ENCODE results near the gene SLC8A1.

The SLC8A1 gene

DNA sequence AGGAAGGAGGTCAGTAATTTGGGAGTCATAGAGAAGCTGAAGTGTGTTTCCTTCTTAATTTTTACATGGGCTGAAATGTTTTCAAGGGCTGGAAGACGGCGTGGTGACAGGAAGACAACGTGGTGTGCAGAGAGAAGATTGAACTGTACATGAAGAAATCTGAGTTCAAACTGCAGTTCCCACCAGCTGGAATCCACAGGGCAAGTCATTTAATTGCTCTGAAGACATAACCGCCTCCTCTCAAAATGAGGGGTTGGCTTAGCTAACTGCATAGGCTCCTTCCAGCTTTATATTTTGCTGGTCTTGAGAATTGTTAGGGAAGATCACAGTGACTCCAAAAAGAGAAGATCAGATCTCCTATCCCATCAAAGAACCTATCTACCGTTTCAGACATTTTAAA is 103.9 kb downstream of the SLC8A1 start:
- DNase-seq: no peak

DNA sequence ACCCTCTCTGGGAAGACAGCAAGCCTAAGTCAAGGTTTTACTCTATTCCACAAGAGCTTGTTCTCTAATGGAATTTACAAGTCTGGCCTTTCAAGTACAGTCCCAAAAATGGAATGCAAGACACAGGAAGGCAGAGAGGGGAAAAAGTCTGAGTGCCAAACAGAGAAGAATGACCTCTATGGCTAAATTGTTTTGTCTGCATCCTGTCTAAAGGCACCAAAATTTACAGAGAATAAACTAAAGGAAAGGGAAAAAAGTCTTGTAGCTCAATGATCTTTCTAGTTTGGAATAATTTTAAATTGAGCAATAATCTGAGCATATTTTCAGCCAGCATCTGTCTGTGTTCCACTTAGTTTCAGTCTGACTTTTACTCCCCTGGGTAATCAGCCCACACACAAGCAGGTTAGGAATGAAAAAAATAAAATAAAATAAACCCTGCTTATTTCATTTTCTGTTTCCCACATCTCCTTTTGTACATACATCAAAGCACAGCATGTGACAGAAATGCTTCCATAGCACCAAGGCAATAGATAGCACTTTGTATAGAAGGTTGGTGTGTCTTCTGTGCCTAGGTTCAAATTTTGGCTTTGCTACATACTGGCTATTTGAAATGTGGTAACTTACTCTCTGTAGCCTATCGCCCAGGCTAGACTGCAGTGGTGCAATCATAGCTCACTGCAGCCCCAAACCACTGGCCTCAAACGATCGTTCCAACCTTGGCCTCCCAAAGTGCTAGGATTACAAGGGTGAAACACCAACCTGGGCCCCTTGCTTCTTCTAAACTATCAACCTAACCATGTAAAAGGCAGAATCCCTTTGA is 105.1 kb downstream of the SLC8A1 start:
- DNase-seq: no peak

DNA sequence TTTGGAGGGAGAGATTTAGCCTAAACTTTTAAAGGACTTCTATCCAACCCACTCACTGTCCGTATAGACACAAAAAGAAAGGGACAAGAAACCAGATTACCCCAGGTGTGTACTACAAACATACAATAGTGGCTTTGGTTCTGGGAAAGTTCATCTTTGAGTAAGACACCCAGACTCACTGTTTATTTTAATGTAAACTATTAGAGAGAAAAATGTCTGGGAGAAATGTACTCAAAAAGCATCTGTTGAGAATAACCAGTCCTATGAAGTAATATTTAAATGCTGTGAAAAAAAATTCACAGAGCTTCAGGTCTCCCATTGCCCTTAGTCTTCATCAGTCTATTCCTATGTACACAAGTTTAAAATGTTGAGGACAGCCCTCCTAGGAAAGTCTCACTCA is 107.5 kb downstream of the SLC8A1 start:
- DNase-seq: no peak

DNA sequence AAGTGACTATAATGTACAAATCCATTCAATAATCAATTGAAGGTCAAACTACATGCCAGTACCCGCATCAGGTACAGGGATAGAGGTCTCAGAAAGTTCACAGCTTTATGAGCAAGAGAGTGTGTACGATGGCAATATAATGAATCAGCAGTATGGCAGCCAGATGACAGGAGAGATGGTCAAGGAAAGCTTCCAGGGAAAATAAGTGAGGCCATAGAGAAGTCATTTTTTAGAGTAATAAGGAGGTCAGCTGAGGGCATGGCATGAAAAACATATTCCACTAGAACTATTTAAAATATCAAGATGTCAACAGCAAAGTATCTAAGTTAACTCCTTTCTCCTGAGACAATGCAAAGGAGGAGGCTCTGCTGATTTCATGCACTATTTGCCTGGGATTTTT is 108.0 kb downstream of the SLC8A1 start:
- no peak for DNase-seq

DNA sequence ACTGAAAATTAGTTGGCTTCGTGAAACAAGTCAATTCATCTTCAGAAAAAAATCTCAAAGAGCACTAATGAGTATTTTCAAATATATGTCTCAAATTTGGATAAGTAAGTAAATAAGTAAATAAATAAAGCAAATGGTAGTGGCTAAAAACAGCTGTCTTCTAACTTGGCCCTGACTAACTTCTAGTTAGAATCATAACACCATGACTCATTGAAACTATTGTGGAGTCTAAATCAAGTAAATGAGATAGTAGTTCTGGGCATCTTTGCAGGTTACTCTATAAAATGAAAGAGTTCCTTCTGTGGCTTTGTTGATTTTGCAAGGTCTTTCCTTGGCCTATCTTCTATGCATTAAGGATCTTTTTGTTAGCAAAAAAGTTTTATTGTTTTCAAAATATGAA is 110.7 kb downstream of the SLC8A1 start:
- DNase-seq: no peak

DNA sequence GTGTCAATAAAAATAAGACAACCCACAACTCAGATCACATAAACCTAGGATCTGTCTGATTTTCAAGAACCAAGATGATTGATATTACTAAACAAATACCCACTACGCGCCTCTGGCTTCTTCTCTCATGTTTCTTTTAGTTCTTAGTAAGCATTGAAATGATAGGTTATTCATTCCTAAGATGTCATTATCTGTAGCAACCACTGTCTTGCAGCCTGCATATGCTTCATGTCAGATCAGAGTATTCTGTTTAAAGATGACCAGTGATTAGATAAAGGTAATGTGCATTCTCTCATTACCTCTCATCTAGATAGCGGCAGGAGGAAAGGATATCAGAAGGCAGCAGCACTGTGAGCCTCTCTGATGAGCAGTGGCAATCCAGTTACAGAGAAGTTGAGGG is 112.9 kb downstream of the SLC8A1 start:
- no peak for DNase-seq

DNA sequence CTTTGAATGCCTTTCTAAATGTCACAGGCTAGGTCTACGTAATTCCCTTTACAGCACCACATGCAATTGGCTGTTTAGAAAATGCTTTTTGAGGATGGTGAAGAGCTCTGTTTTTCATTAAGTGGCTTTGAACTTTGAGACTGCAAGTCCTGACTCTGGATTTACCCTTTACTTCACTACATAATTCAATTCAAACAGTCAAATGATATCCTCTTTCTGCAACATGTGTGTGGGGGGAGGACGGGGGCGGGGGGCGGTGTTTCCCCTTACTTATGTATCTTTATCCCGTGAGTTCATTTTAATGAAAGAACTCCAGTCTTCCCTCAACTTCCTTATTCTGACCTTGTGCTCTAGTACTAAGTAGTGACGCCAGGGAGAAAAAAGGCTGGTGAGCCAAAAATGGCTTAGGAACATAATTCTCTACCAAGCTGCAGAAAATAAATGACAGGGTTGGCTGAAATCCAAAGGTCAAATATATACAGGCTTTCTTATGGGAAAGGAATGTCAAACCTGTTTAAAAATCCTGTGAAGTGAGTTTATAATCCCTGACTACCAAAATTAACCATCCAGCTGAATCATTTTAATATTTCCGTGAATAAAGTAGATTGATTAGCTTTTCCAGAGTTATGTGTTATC is 119.6 kb downstream of the SLC8A1 start:
- no peak for DNase-seq

DNA sequence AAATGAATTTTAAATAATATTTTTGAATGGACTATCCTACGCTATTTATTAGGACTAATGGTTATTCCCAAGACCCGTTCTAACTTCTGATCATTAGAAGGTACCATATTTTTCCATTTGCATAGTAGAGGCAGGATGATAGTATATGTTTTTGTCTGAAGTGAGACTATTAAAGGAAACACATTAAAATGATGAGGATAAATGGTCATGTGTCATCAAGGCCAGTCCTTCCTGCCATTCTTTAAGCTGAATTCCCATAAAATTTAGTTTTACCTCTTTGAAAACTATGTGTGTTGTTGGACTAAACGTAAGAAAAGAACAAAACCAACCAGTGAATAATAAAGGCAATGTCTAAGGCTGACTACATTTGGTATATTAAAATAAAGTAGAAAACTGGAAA is 121.8 kb downstream of the SLC8A1 start:
- DNase-seq: no peak

DNA sequence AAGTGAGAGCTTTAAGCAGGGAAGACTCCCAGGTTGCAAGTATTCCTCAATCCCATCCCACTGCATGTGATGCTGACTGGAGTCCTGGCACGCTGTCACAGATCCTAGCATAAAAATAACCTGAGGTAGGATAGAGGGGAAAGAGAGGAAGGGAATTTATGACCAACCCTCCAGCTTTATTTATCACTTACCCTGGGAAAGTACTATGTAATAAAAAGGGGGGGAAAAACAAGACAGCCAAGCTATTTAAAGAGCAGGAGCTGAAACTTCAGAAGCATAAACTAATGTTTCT is 122.2 kb downstream of the SLC8A1 start:
- DNase-seq: no peak

DNA sequence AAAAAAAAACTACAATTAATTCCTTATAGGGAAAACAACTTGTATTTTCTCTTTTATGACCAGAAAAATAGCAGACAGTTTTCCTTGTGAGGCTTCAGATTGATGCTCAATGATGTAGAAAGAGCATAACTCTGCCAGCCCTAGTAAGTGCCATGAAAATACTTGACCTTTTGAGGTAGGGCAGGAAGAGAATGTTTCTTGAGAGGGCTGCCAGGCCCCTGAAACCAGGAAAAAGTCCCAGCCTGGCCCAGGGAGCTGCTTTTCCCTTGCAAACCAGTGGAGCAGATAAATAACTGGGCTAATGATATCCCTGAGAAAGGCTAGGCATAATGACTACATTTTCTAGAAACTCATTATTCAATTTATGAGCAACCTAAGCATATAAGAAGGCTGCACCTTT is 126.8 kb downstream of the SLC8A1 start:
- no peak for DNase-seq

DNA sequence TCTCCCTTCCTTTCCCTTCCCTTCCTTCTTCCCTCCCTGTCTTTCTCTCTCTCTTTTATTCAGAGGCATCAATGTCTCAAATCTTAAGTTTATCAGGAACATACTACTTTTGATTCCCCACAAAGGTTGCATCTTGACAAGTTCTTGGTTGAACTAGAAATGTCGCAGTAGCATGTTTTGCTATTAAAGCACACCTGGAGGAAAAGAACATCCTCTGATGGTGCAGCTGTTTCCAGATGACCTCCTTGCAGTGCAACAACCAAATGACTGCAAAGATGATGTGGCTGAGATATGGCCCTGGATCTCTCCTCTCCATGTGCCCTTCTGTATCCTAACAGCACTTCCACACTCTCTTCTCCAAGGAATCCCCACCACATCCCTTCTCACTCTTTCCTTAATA is 127.2 kb downstream of the SLC8A1 start:
- no peak for DNase-seq

DNA sequence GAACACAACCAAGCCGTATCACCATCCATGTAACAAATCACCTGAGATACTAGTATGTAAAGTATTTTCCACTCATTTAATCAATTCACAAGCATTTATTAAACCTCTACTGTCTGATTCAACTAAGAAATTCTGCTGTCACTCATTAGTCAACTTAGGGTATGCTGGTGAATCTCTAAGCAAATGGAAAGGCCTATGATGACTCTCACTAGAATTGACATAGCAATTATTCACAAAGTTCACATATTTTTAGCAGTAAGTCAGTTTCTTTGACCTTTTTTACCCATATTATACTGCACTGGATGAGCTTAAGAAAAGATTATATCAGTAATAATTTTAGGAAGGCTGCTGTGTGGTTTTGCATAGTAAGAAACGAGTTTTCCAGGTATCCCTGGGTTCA is 130.1 kb downstream of the SLC8A1 start:
- no peak for DNase-seq

DNA sequence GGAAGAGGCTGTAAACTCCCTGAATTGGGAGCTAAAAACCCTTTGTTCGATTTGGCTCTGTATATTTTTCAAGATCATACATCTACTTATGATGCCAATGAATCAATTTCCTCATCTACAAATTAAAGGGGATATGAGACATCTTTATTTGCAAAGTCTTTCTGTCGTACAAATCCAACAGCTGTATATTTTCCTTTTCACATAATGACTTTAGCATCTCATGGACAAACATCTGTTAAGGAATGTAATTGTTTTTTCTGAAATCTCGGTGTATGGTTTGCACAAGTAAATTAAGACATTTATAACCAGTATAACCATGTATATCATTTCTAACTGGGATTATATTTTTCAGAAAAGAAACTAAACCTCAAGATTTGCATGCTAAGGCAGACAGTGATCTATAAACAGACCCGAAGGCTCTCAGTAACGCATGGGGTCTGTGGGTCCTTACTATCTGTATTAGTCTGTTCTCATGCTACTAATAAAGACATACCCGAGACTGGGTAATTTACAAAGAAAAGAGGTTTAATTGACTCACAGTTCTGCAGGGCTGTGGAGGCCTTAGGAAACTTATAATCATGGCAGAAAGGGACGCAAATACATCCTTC is 130.8 kb downstream of the SLC8A1 start:
- DNase-seq: no peak

DNA sequence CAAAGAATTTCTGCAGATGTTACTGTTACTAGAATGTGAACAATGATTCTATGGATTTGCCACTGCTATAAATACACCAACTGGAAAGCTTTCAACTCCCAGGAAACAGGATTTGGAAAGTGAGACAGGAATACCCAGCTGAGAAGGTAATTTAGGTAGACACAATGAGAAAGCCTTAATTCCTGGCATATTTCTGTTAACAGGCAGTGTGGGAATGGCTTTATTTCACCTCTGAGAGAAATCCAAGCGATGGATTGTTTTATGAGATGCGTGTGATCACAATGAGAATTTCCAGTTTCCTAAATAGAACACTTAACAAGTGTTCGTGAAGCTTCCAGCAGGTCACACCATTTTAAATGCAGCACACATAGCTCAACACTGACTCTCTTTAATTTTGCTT is 133.0 kb downstream of the SLC8A1 start:
- DNase-seq: no peak

DNA sequence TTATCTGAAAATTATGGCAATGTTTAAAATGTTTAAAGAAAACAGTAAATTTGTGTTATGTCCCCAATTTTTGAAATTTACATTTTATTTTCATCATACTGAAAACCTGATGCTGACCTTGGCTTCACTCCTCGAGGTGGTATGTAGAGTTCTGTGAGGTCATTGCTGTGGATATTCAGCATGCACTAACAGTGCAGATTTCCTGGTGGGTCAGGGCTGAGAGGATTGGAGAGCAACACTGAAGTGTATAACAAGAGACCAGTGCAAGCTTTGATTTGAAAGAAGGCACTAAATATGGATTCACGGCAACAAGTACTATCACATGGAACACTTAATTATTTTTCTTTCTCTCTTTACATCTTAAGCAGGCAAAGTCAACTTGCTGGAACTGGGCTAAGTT is 134.1 kb downstream of the SLC8A1 start:
- no peak for DNase-seq

DNA sequence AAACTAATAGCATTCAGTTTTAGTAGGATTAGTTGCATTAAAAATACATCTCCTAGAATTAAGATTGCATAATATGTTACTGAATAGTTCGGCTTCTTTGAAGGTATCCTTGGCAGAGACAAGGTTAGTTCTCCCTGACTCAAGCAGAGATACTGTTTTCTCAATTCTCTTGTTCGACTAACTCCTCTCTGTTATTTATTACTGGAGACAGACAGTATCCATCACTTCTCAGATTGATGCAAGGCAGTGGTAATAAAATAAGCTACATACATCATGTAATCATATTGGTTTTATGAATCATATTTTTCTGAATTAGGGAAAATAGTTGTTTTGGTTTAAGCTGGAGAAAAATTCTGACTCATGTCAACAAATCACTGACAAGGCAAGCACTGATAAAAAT is 134.8 kb downstream of the SLC8A1 start:
- DNase-seq: no peak

DNA sequence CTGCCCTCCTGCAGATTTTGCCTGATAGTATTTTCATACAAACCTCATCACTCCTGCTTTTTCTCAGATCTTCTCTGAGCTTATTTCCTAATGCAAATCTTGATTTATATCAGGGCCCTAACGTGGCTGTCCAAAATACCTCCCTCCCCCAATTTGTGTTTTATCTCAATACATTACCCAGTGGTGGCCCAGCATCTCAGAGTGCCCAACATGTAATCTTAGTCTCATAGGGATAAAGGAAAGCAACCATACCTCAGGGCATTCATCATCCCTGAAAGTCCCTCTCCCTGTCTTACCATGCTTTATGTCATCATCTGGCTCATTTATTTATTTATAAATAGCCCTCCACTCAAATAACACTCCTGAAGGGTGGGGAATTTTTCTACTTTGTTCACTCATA is 135.3 kb downstream of the SLC8A1 start:
- no peak for DNase-seq

DNA sequence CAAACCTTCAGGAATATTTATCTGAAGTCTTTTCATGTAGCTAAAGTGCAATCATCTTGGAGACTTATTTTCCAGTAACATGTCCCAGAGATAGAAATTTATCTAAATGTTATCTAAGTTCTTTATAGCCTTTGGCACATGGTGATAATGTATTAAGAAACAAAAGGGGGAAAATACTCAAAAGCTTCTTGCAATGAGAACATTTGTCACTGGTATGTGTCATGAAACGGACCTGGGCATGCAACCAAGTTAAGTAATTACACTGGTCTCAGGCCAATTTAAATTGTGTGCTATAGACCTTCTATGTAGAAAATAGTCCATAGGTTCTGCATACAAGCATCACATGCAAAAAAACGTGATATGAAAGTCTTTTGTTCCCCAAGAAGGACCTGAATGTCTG is 136.2 kb downstream of the SLC8A1 start:
- no peak for DNase-seq

DNA sequence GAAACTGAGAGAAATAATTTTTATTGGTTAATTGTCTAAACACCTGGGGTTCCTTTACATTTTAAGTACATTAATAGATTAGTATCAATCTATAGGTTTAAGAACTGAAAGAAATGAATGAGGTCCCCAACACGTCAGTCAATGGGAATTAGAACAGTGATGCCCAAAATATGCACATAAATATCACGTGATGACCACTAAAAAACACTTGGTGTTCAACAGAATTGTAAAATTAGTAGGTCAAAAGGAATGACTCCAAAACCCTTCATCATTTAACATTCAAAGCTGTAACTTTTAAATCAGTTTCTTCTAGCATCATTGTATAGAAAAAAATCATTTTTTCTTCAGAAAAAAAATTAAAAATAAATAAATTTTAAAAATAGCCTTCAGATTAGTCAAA is 140.9 kb downstream of the SLC8A1 start:
- no peak for DNase-seq

DNA sequence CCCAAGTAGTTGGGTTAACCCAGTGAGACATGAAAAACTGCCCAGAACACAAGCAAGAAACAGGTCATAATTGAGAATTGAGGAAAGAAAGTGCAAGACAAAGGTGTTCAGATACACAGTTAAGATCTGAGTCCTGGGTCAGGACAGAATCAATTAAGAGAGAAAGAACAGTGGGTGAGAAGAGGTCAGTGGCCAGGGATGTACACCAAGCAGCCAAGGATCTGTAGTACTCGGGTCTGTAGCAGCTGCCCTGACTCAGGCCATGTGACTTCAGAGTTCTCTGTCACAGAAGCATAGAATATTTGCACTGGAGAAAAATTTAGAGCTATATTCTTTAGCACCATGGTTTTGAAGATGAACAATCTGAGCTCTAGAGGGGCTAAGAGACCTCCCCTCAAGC is 141.6 kb downstream of the SLC8A1 start:
- no peak for DNase-seq

DNA sequence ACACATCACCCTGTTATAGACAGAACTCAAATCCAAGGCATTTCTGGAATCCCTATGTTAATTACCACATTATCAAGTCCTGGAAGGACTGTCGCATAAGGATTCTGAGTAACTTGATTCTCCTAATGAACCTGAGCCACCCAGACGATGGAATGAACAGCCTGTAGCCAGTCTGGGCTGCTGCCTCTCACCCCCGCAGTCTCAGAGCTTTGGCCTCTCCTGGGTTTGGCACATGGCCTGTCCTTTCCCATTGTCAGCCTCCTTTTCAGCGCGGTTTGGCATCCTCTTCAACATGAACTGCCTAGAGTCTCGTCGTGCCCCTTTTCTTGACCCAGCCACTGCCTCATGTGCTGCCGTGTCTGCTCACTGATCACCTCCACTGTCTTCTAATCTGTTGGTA is 147.6 kb downstream of the SLC8A1 start:
- no peak for DNase-seq

DNA sequence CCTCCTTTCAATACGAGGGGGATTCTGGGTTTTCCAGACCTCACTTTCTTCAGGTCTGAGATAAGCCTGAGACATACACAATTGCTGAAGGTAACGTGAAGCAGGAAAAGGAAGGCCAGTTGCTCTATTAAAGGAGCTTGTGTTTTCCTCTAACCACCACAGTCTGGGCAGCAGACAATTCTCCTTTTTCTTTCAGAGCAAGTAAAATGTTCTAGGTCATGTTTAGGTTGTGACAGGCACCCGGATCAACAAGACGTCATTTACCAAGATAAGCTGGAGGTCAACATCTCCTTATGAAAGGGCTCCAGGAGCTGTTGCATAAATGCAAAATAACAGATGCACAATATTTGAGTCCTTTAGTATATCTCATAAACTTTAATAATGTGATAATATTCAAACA is 148.1 kb downstream of the SLC8A1 start:
- no peak for DNase-seq

DNA sequence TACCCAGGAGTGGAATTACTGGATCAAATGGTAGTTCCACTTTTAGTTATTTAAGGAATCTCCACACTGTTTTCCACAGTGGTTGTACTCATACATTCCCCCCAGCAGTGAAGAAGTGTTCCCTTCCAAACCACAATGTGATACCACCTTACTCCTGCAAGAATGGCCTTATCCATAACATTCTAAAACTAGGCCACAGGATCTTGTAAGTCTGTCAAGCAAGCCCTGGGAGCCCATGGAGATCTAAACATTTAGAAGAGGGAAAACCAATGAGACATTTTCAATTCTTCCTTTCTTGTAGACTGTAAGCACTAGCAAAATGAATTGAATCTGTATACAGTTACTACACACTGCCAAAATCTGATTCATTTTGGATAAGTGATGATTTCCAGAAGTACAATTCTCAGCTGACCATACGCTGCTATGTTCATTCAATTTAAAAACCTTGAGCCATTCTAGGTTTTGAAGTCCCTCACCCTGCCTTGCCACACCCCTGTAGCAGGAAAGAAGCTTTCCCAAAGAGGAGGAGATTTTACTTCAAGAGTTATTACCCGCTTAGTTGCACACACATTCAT is 149.1 kb downstream of the SLC8A1 start:
- DNase-seq: no peak

DNA sequence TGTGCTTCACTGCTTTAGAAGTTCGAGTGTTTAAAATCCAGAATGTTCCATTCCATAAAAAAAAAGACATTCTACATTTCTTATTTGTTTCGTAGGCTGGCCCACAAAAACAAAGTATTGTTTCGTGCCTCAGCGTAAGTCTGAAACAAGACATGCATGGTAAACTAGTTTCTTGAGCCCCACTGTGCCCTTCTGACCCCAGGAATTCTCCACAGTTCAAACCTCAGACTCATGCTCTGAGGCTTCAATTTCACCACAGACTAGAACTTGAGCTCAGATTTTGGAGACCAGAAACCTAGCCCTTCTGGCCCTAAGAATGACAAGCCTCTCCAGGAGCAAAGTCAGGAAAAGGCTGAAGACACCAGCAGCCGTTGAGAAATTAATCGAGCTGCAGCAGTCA is 151.5 kb downstream of the SLC8A1 start:
- DNase-seq: no peak

Data from activated T-cell treated with anti-CD3 and anti-CD28 coated beads, Interleukin-2, amount 50 U/mL, for 1 hour (primary cell).